ENCODE measurements around the gene ZBTB25. TPM values are rescaled to one million over a fixed set of nuclear protein-coding genes. Genes with fewer than 3 reads are reported as not detected.
A peak's percentile ranks its signal among the peaks of the same experiment; 100 is the strongest.

The ZBTB25 gene
- total RNA-seq, 1 donor from 2014 or later = 13.1 TPM

GRCh38 chr14:64544607-64545312 is 41.1 kb upstream of the ZBTB25 start:
- Histone ChIP-seq H3K4me3 (no peak overlapping the region), H3K9me3 (no peaks in the 10 kb centered on the region), H3K27ac (no peak overlapping the region), H3K4me1 (peaks cover 13% of the 10 kb centered on the region), H3K27me3 (no peaks in the 10 kb centered on the region), H3K36me3 (no peaks in the 10 kb centered on the region)
- no peak for DNase-seq
- no peak for ATAC-seq
- intact Hi-C loops (cut with DNase I) = no loop called here
- no peak for TF ChIP-seq CTCF (IDR thresholded peaks at IDR 0.05)

GRCh38 chr14:64542836-64543201 is 39.2 kb upstream of the ZBTB25 start:
- H3K36me3 ChIP-seq = no peaks in the 10 kb centered on the region
- H3K4me3 ChIP-seq = peak overlapping the region; percentile 79
- H3K4me1 ChIP-seq = peaks cover 6% of the 10 kb centered on the region
- H3K27ac ChIP-seq = no peak overlapping the region
- no peaks in the 10 kb centered on the region for H3K9me3 ChIP-seq
- TF ChIP-seq CTCF (IDR thresholded peaks at IDR 0.05) = no peak
- no peak for ATAC-seq
- no peaks in the 10 kb centered on the region for H3K27me3 ChIP-seq
- intact Hi-C loops (cut with DNase I) = no loop called here
- DNase-seq = no peak

- no peaks in the 10 kb centered on the region for H3K9me3 ChIP-seq
Measured at GRCh38 chr14:64541972-64542835, 38.6 kb upstream of the ZBTB25 start.

GRCh38 chr14:64541261-64541971 is 37.8 kb upstream of the ZBTB25 start:
- intact Hi-C loops (cut with DNase I) = no loop called here
- no peak for ATAC-seq
- no peaks in the 10 kb centered on the region for H3K27me3 ChIP-seq
- peak overlapping the region; percentile 79 for H3K4me3 ChIP-seq
- no peak for DNase-seq
- H3K27ac ChIP-seq = no peak overlapping the region
- H3K36me3 ChIP-seq = no peaks in the 10 kb centered on the region
- H3K9me3 ChIP-seq = no peaks in the 10 kb centered on the region
- peaks cover 6% of the 10 kb centered on the region for H3K4me1 ChIP-seq
- no peak for TF ChIP-seq CTCF (IDR thresholded peaks at IDR 0.05)

More at GRCh38 chr14:64541972-64542835, 38.6 kb upstream of the ZBTB25 start:
- Histone ChIP-seq H3K4me1 (peaks cover 6% of the 10 kb centered on the region), H3K4me3 (peak overlapping the region; percentile 79), H3K36me3 (no peaks in the 10 kb centered on the region), H3K27ac (no peak overlapping the region), H3K27me3 (no peaks in the 10 kb centered on the region)
- intact Hi-C loops (cut with DNase I) = no loop called here
- no peak for TF ChIP-seq CTCF (IDR thresholded peaks at IDR 0.05)
- DNase-seq (no peak), ATAC-seq (no peak)

GRCh38 chr14:64540208-64541202 is 36.9 kb upstream of the ZBTB25 start, which contains the start of gene HSPA2:
TSS of gene HSPA2 (plus strand) at chr14:64540741. CDS start at chr14:64540850, 109 bp downstream.
- peak; percentile 98 for ATAC-seq
- peaks cover 6% of the 10 kb centered on the region for H3K4me1 ChIP-seq

More at GRCh38 chr14:64540208-64541202, 36.9 kb upstream of the ZBTB25 start, which contains the start of gene HSPA2:
- TF ChIP-seq CTCF (IDR thresholded peaks at IDR 0.05) = peak; percentile 76
- peak within 1 kb of the TSS; percentile 90 for H3K27ac ChIP-seq
- peak; percentile 100 for DNase-seq
- no peaks in the 10 kb centered on the region for H3K9me3 ChIP-seq
- no peaks in the 10 kb centered on the region for H3K36me3 ChIP-seq
- peak within 1 kb of the TSS; percentile 79 for H3K4me3 ChIP-seq
- intact Hi-C loops (cut with DNase I) = no loop called here
- H3K27me3 ChIP-seq = no peaks in the 10 kb centered on the region

All from upper lobe of right lung (tissue), 1 donor.